Measurements from ENCODE around the gene ZNF669. TPM values are rescaled to one million over a fixed set of nuclear protein-coding genes. Genes with fewer than 3 reads are reported as not detected.

Gene ZNF669
- total RNA-seq, 2 experiments from 2014 or later, result 13.2 to 15.1 TPM

DNA sequence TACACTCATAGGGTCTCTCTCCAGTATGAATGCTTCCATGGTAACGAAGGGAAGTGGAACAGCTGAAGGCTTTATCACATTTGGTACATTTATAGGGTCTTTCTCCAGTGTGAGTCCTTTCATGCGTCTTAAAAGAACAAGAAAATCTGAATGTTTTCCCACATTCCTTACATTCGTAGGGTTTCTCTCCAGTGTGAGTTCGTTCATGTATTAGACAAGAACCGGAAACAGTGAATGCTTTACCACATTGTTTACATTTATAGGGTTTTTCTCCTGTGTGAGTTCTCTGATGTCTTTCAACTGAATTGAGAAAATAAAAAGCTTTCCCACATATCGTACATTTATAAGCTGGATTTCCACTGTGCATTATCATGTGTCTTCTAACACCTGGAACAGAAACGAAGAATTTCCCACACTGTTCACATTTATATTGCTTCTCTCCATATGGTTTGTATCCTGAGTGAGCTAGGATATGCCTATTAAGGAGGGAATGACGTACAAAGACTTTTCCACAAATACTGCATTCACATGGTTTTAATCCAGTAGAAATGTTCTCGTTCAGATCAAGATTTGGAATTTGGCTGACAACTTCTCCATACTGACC is 3.4 kb downstream of the ZNF669 start:
- Mint-ChIP-seq H3K27ac (no peak overlapping the region), H3K4me3 (peak overlapping the region; percentile 17), H3K36me3 (ENCODE audit: low read depth) (peaks cover 79% of the 10 kb centered on the region), H3K27me3 (peaks cover 8% of the 10 kb centered on the region), H3K4me1 (ENCODE audit: low read depth) (peaks cover 20% of the 10 kb centered on the region), H3K9me3 (peaks cover 18% of the 10 kb centered on the region)
- Histone ChIP-seq H3K4me3 (ENCODE audit: low read length) (no peak overlapping the region), H3K36me3 (ENCODE audit: insufficient read depth, low read length) (peaks cover 23% of the 10 kb centered on the region), H3K27ac (ENCODE audit: low read depth in 1 of 2, low read length in 2 of 2) (no peak overlapping the region), H3K9me3 (ENCODE audit: control insufficient read depth in 1 of 2, insufficient read depth in 1 of 2, low read length in 2 of 2) (peaks cover 36 to 65% of the 10 kb centered on the region in 2 experiments), H3K27me3 (ENCODE audit: control insufficient read depth in 1 of 2, insufficient read depth in 2 of 2, low read length in 2 of 2) (no peaks in the 10 kb centered on the region), H3K4me1 (ENCODE audit: insufficient read depth, low read length) (peaks cover 15% of the 10 kb centered on the region)
- no peak for ATAC-seq (ENCODE audit: poor library complexity)
- no peak for DNase-seq
- CTCF ChIA-PET, result no interaction called here
- POLR2A ChIA-PET, result interaction anchor here (0.7 kb wide), 1 partner anchor 109 kb away, joined by 3 read pairs; no protein-coding TSS in a partner anchor
- intact Hi-C loops (cut with DNase I, micrococcal nuclease), result loop anchor here (5.0 to 10.0 kb wide), 6 partner anchors 72 to 536 kb away; partner anchors contain the start of genes AHCTF1 (in 1 of the 2), CNST (in 1 of the 2), TFB2M (in 1 of the 2) and ZNF124 (in 1 of the 2)
- TF ChIP-seq, protein P1, sequence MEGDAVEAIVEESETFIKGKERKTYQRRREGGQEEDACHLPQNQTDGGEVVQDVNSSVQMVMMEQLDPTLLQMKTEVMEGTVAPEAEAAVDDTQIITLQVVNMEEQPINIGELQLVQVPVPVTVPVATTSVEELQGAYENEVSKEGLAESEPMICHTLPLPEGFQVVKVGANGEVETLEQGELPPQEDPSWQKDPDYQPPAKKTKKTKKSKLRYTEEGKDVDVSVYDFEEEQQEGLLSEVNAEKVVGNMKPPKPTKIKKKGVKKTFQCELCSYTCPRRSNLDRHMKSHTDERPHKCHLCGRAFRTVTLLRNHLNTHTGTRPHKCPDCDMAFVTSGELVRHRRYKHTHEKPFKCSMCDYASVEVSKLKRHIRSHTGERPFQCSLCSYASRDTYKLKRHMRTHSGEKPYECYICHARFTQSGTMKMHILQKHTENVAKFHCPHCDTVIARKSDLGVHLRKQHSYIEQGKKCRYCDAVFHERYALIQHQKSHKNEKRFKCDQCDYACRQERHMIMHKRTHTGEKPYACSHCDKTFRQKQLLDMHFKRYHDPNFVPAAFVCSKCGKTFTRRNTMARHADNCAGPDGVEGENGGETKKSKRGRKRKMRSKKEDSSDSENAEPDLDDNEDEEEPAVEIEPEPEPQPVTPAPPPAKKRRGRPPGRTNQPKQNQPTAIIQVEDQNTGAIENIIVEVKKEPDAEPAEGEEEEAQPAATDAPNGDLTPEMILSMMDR (IDR thresholded peaks at IDR 0.05), result no peak

DNA sequence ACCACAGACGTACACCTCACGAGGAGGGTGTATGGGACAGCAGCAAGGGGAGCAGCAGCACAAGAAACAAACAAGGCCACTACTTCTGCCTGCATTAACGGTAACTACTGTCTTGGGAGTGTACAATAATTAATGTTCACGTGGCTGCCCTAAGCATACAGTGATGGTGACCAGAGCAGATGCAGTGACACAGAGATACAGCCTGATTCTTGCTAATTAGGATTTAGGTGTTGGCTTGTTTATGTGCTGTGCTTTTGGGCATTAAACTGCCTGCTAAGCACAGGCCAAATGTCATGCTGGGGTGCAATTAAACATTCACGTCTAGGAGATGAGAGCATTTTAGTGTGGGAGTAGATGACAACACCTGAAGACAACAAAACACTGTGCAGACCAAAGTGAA is 7.2 kb downstream of the ZNF669 start:
- Histone ChIP-seq H3K9me3 (ENCODE audit: control insufficient read depth in 1 of 2, insufficient read depth in 1 of 2, low read length in 2 of 2) (peaks cover 35 to 78% of the 10 kb centered on the region in 2 experiments), H3K4me1 (ENCODE audit: insufficient read depth, low read length) (no peaks in the 10 kb centered on the region), H3K36me3 (ENCODE audit: insufficient read depth, low read length) (peaks cover 20% of the 10 kb centered on the region), H3K27ac (ENCODE audit: low read depth in 1 of 2, low read length in 2 of 2) (no peak overlapping the region), H3K4me3 (ENCODE audit: low read length) (no peak overlapping the region), H3K27me3 (ENCODE audit: control insufficient read depth in 1 of 2, insufficient read depth in 2 of 2, low read length in 2 of 2) (no peaks in the 10 kb centered on the region)
- Mint-ChIP-seq H3K4me1 (ENCODE audit: low read depth) (no peaks in the 10 kb centered on the region), H3K27ac (no peak overlapping the region), H3K27me3 (no peaks in the 10 kb centered on the region), H3K4me3 (no peak overlapping the region), H3K9me3 (peaks cover 19% of the 10 kb centered on the region), H3K36me3 (ENCODE audit: low read depth) (peaks cover 63% of the 10 kb centered on the region)
- DNase-seq (no peak), ATAC-seq (ENCODE audit: poor library complexity) (no peak)
- POLR2A ChIA-PET, result no interaction called here
- CTCF ChIA-PET, result no interaction called here
- intact Hi-C loops (cut with DNase I, micrococcal nuclease), result no loop called here
- TF ChIP-seq, protein P1 (IDR thresholded peaks at IDR 0.05), result no peak

DNA sequence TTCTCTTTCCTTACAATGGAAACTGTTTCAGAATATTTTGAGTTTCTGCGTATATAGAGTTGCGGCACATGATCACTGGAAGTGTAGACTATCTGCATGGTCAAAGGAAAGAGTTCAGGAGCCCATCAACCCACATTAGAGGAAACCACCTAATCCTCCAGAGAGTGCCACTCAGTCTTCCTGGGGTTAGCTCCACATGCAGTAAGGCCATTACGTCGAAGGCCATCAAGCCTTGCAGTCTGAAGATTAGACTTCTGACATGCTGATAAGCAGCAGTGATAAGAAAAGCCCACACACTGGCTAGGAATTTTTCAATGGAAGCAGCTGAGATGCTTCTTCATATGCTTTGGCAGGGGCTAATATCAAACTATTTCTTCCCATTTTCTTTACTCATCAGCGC is 7.6 kb downstream of the ZNF669 start:
- ATAC-seq (ENCODE audit: poor library complexity) (no peak), DNase-seq (no peak)
- H3K27me3 Mint-ChIP-seq, result no peaks in the 10 kb centered on the region
- peaks cover 59% of the 10 kb centered on the region for H3K36me3 Mint-ChIP-seq (ENCODE audit: low read depth)
- no peaks in the 10 kb centered on the region for H3K27me3 ChIP-seq (ENCODE audit: control insufficient read depth in 1 of 2, insufficient read depth in 2 of 2, low read length in 2 of 2)
- H3K36me3 ChIP-seq (ENCODE audit: insufficient read depth, low read length), result peaks cover 16% of the 10 kb centered on the region
- peaks cover 35 to 74% of the 10 kb centered on the region in 2 experiments for H3K9me3 ChIP-seq (ENCODE audit: control insufficient read depth in 1 of 2, insufficient read depth in 1 of 2, low read length in 2 of 2)
- H3K27ac ChIP-seq (ENCODE audit: low read depth in 1 of 2, low read length in 2 of 2), result no peak overlapping the region
- TF ChIP-seq, protein P1 (IDR thresholded peaks at IDR 0.05), result no peak
- ChIA-PET CTCF (no interaction called here), POLR2A (no interaction called here)
- no peaks in the 10 kb centered on the region for H3K4me1 Mint-ChIP-seq (ENCODE audit: low read depth)
- H3K4me3 ChIP-seq (ENCODE audit: low read length), result no peak overlapping the region
- intact Hi-C loops (cut with DNase I, micrococcal nuclease), result no loop called here
- H3K4me1 ChIP-seq (ENCODE audit: insufficient read depth, low read length), result no peaks in the 10 kb centered on the region
- peaks cover 19% of the 10 kb centered on the region for H3K9me3 Mint-ChIP-seq
- no peak overlapping the region for H3K4me3 Mint-ChIP-seq
- H3K27ac Mint-ChIP-seq, result no peak overlapping the region

Measured in CD4-positive, alpha-beta T cell (primary cell).